Endothelial cell of umbilical vein (primary cell): ENCODE data around the gene ANKRD33B. TPM values are rescaled to one million over a fixed set of nuclear protein-coding genes. Genes with fewer than 3 reads are reported as not detected.

Source experiments
- BruUV-seq: library from RNA; stranded (reverse); fragments of 400-500 nt; replicated peaks from 2 replicates; lab custom pipeline; 2021; lab: Mats Ljungman, UMichigan
- CTCF ChIA-PET: fragments of 300-600, 350-600 bp; sonication (Branson Sonifier 250); formaldehyde crosslinking; loops from one replicate; lab custom pipeline; 2021; ENCODE audit warnings: antibody characterized with exemption, inconsistent platforms; lab: Charles Lee
- POLR2A ChIA-PET: fragments of 300-600, 350-600 bp; sonication (Branson Sonifier 250); formaldehyde crosslinking; loops from one replicate; lab custom pipeline; 2021; ENCODE audit warnings: antibody characterized with exemption, inconsistent platforms; lab: Charles Lee
- DNase-seq: peaks from one replicate; pipeline ENCODE4 v3.0.0-alpha.2; 2011; ENCODE audit warnings: low read depth, low spot score
- FAIRE-seq: peaks from 2 replicates; lab custom pipeline; 2011; peaks lifted over from hg19 to GRCh38; lab: Jason Lieb, UNC
- H2AFZ ChIP-seq: 2 replicates; pipeline ENCODE4 v1.6.0; 2012; ENCODE audit warnings: low read depth, low read length, control low read depth, inconsistent platforms
- H3K27ac ChIP-seq: 2 replicates; pipeline ENCODE4 v1.5.1; 2011; ENCODE audit warnings: low read depth, mild to moderate bottlenecking, control low read depth, low read length, moderate library complexity; ENCODE audit not compliant: insufficient read depth
- H3K27me3 ChIP-seq, 2 experiments: 2 replicates each; pipeline versions ENCODE4 v1.6.0 to v1.6.1; 2011; ENCODE audit warnings: low read length in 2 of 2, mixed read lengths in 1 of 2; ENCODE audit not compliant: control insufficient read depth in 2 of 2, insufficient read depth in 2 of 2
- H3K36me3 ChIP-seq, 2 experiments: 2 replicates in 1 of 2; 3 replicates in 1 of 2; pipeline ENCODE4 v1.5.1; 2011; ENCODE audit warnings: low read length in 2 of 2, mild to moderate bottlenecking in 1 of 2, moderate library complexity in 1 of 2; ENCODE audit not compliant: control insufficient read depth in 2 of 2, insufficient read depth in 2 of 2; ENCODE audit errors: extremely low read depth in 1 of 2
- H3K4me1 ChIP-seq: 3 replicates; pipeline ENCODE4 v1.5.1; 2011; ENCODE audit warnings: mild to moderate bottlenecking, low read length; ENCODE audit not compliant: control insufficient read depth, insufficient read depth; ENCODE audit errors: extremely low read depth
- H3K4me2 ChIP-seq: 2 replicates; pipeline ENCODE4 v1.6.1; 2011; ENCODE audit warnings: low read length, control low read depth, mixed read lengths; ENCODE audit not compliant: insufficient read depth
- H3K4me3 ChIP-seq, 3 experiments: fragments of 200-600 bp in 1 of 3; sonication (generic), shearing (Covaris generic) in 1 of 3; replicated peaks in 1 of 3; 2 replicates each; pipeline ENCODE4 v1.5.1; 2011 to 2016; ENCODE audit warnings: control low read depth in 3 of 3, low read length in 3 of 3, mild to moderate bottlenecking in 2 of 3, inconsistent platforms in 1 of 3, low read depth in 1 of 3, moderate library complexity in 1 of 3; ENCODE audit not compliant: insufficient read depth in 1 of 3
- H3K79me2 ChIP-seq: 2 replicates; pipeline ENCODE4 v1.6.0; 2012; ENCODE audit warnings: low read length, inconsistent platforms; ENCODE audit not compliant: control insufficient read depth, insufficient read depth
- H3K9ac ChIP-seq: replicated peaks from 2 replicates; pipeline ENCODE3; 2011; ENCODE audit warnings: low read length, control low read depth; ENCODE audit not compliant: insufficient read depth; ENCODE audit errors: extremely low read depth
- H3K9me1 ChIP-seq: replicated peaks from 3 replicates; pipeline ENCODE4 v1.6.0; 2011; ENCODE audit warnings: mild to moderate bottlenecking, low read length; ENCODE audit not compliant: control insufficient read depth, insufficient read depth; ENCODE audit errors: extremely low read depth
- H3K9me3 ChIP-seq: replicated peaks from 2 replicates; pipeline ENCODE4 v1.5.1; 2012; ENCODE audit warnings: low read length, inconsistent platforms; ENCODE audit not compliant: control insufficient read depth, insufficient read depth
- H4K20me1 ChIP-seq: replicated peaks from 2 replicates; pipeline ENCODE3; 2011; ENCODE audit warnings: mild to moderate bottlenecking, low read length; ENCODE audit not compliant: control insufficient read depth, insufficient read depth; ENCODE audit errors: extremely low read depth
- CTCF ChIP-seq, 2 donors: IDR thresholded peaks; 1 replicate in 1 of 2; 2 replicates in 1 of 2; pipeline ENCODE4 v1.5.1; 2011; ENCODE audit warnings: low read length in 2 of 2, mild to moderate bottlenecking in 2 of 2, moderate library complexity in 2 of 2, control low read depth in 1 of 2, inconsistent platforms in 1 of 2, low read depth in 1 of 2; ENCODE audit not compliant: insufficient read depth in 1 of 2; ENCODE audit errors: extremely low read depth in 1 of 2
- EZH2 ChIP-seq: IDR thresholded peaks from 2 replicates; pipeline ENCODE4 v1.6.1; 2012; ENCODE audit warnings: borderline replicate concordance, low read depth, mild to moderate bottlenecking, moderate library complexity, low read length, inconsistent platforms; ENCODE audit not compliant: severe bottlenecking
- FOS ChIP-seq: IDR thresholded peaks from 2 replicates; pipeline ENCODE4 v1.6.1; 2011; ENCODE audit warnings: mild to moderate bottlenecking, low read length, moderate library complexity, borderline replicate concordance; ENCODE audit not compliant: insufficient read depth
- GATA2 ChIP-seq: IDR thresholded peaks from 2 replicates; pipeline ENCODE4 v1.7.0; 2011; ENCODE audit warnings: low read depth, mild to moderate bottlenecking, moderate library complexity, mixed read lengths, low read length; ENCODE audit not compliant: insufficient read length, insufficient read depth
- JUN ChIP-seq: IDR thresholded peaks from 2 replicates; pipeline ENCODE4 v1.6.1; 2011; ENCODE audit warnings: borderline replicate concordance, low read depth; ENCODE audit not compliant: insufficient read length, insufficient read depth
- MAX ChIP-seq: IDR thresholded peaks from 2 replicates; pipeline ENCODE4 v1.6.1; 2011; ENCODE audit not compliant: insufficient read depth, insufficient read length
- MYC ChIP-seq: IDR thresholded peaks from one replicate; pipeline ENCODE4 v1.6.1; 2011; ENCODE audit warnings: mild to moderate bottlenecking, low read depth, low read length
- POLR2A ChIP-seq: IDR thresholded peaks from 2 replicates; pipeline ENCODE4 v1.6.1; 2012; ENCODE audit warnings: low read depth, mild to moderate bottlenecking, control low read depth, low read length
- POLR2AphosphoS5 ChIP-seq: IDR thresholded peaks from 2 replicates; pipeline ENCODE4 v1.6.1; 2012; ENCODE audit warnings: low read depth, mild to moderate bottlenecking, control low read depth, low read length, moderate library complexity; ENCODE audit not compliant: insufficient read depth
- dilution Hi-C: fragments of 300-500 bp; cut with MboI; formaldehyde crosslinking; loops from one replicate; pipeline ENCODE4 v1.15.0; 2019; ENCODE audit warnings: low sequenced_read_pairs; ENCODE audit not compliant: extremely low pct_ligation_motif_present
- intact Hi-C: fragments of 100-400 bp; cut with micrococcal nuclease; formaldehyde crosslinking; loops from one replicate; pipeline ENCODE4 v1.10.0; 2022
- polyA plus RNA-seq, 4 experiments: library from polyadenylated mRNA; depleted of rRNA in 3 of 4; stranded (reverse) in 3 of 4; unstranded in 1 of 4; fragments of >200 nt; gene quantifications; 2 replicates each; pipeline versions ENCODE4 v1.2.1 to v1.2.3, GENCODE V29; 2011 to 2012; ENCODE audit warnings: missing spikeins in 1 of 4
- total RNA-seq: library from RNA; stranded (reverse); gene quantifications from 2 replicates; pipeline ENCODE4 v1.2.3, GENCODE V29; 2021

The ANKRD33B gene
- total and polyA plus RNA-seq, 2 donors (not counting 3 experiments of a cell fraction or from before 2014, with no cell fraction given), result 2.4 to 5.4 TPM

GRCh38 chr5:10684303-10685086 is 120.6 kb downstream of the ANKRD33B start:
- Histone ChIP-seq H3K36me3 (peaks cover 11 to 34% of the 10 kb centered on the region in 2 experiments), H2AFZ (no peak overlapping the region), H3K4me1 (no peaks in the 10 kb centered on the region), H3K4me3 (no peak overlapping the region), H3K4me2 (no peak overlapping the region), H3K9me3 (no peaks in the 10 kb centered on the region), H3K27me3 (no peaks in the 10 kb centered on the region), H3K9ac (no peak overlapping the region), H3K79me2 (peaks cover 5% of the 10 kb centered on the region), H3K27ac (no peak overlapping the region), H3K9me1 (no peaks in the 10 kb centered on the region), H4K20me1 (no peaks in the 10 kb centered on the region)
- ChIA-PET POLR2A (no interaction called here), CTCF (interaction anchor here (0.8 to 1.2 kb wide), 4 partner anchors 11 to 232 kb away, joined by 3 to 5 read pairs (median 4); no protein-coding TSS in a partner anchor)
- intact Hi-C loops, result no loop called here
- no peak for TF ChIP-seq JUN
- TF ChIP-seq POLR2AphosphoS5, result no peak
- TF ChIP-seq POLR2A, result no peak
- TF ChIP-seq CTCF (IDR thresholded peaks at IDR 0.05; ENCODE audit: extremely low read depth in 1 of 2, insufficient read depth in 1 of 2, low read depth in 1 of 2, low read length in 2 of 2), result no peak
- no peak for TF ChIP-seq MAX
- TF ChIP-seq EZH2, result no peak
- no peak for TF ChIP-seq GATA2
- TF ChIP-seq MYC, result no peak
- TF ChIP-seq FOS, result no peak
- no peak for FAIRE-seq
- DNase-seq, result no peak
- no TSS peak for BruUV-seq
- dilution Hi-C loops, result no loop called here
